KMS-11 (cell line): ENCODE measurements around the gene TICRR.

Source experiments
- H2AFZ ChIP-seq: fragments of 200-600 bp; sonication (generic); 2 replicates; pipeline ENCODE4 v1.6.1; 2016; ENCODE audit warnings: antibody characterized with exemption, mixed run types, low read depth
- H3K27ac ChIP-seq: fragments of 200-600 bp; sonication (generic); 2 replicates; pipeline ENCODE4 v1.6.1; 2016; ENCODE audit warnings: mild to moderate bottlenecking, mixed run types
- H3K27me3 ChIP-seq: fragments of 200-600 bp; sonication (generic); 2 replicates; pipeline ENCODE4 v1.6.1; 2017; ENCODE audit warnings: mild to moderate bottlenecking, low read depth, mixed run types, moderate library complexity; ENCODE audit not compliant: insufficient read depth
- H3K36me3 ChIP-seq: fragments of 200-600 bp; sonication (generic); 2 replicates; pipeline ENCODE4 v1.6.1; 2017; ENCODE audit warnings: mild to moderate bottlenecking, mixed run types; ENCODE audit not compliant: insufficient read depth
- H3K4me1 ChIP-seq: fragments of 200-600 bp; sonication (generic); 2 replicates; pipeline ENCODE4 v1.6.1; 2016; ENCODE audit warnings: mild to moderate bottlenecking, low read depth, mixed run types; ENCODE audit not compliant: poor library complexity, severe bottlenecking
- H3K4me2 ChIP-seq: fragments of 200-600 bp; sonication (generic); 2 replicates; pipeline ENCODE4 v1.7.0; 2016; ENCODE audit warnings: mild to moderate bottlenecking, mixed run types
- H3K4me3 ChIP-seq: fragments of 200-600 bp; sonication (generic); IDR thresholded peaks from 2 replicates; pipeline ENCODE4 v1.6.1; 2017; ENCODE audit warnings: low read depth, low read length, mixed read lengths; ENCODE audit not compliant: insufficient read depth
- H3K79me2 ChIP-seq: fragments of 200-600 bp; sonication (generic); 2 replicates; pipeline ENCODE4 v1.6.1; 2016; ENCODE audit warnings: low read depth, mixed run types; ENCODE audit not compliant: insufficient read depth
- H3K9ac ChIP-seq: fragments of 200-600 bp; sonication (generic); 2 replicates; pipeline ENCODE4 v1.6.1; 2016; ENCODE audit warnings: mild to moderate bottlenecking, mixed run types
- H4K20me1 ChIP-seq: fragments of 200-600 bp; sonication (generic); 2 replicates; pipeline ENCODE4 v1.6.1; 2016; ENCODE audit warnings: mild to moderate bottlenecking, mixed run types; ENCODE audit not compliant: insufficient read depth
- TF ChIP-seq, protein P1 (sequence below): fragments of 200-600 bp; sonication (generic); conservative IDR thresholded peaks from 2 replicates; pipeline ENCODE4 v1.6.1; 2017; ENCODE audit warnings: low read depth, mild to moderate bottlenecking, antibody characterized with exemption, low read length, moderate library complexity, mixed read lengths

Gene TICRR, protein sequence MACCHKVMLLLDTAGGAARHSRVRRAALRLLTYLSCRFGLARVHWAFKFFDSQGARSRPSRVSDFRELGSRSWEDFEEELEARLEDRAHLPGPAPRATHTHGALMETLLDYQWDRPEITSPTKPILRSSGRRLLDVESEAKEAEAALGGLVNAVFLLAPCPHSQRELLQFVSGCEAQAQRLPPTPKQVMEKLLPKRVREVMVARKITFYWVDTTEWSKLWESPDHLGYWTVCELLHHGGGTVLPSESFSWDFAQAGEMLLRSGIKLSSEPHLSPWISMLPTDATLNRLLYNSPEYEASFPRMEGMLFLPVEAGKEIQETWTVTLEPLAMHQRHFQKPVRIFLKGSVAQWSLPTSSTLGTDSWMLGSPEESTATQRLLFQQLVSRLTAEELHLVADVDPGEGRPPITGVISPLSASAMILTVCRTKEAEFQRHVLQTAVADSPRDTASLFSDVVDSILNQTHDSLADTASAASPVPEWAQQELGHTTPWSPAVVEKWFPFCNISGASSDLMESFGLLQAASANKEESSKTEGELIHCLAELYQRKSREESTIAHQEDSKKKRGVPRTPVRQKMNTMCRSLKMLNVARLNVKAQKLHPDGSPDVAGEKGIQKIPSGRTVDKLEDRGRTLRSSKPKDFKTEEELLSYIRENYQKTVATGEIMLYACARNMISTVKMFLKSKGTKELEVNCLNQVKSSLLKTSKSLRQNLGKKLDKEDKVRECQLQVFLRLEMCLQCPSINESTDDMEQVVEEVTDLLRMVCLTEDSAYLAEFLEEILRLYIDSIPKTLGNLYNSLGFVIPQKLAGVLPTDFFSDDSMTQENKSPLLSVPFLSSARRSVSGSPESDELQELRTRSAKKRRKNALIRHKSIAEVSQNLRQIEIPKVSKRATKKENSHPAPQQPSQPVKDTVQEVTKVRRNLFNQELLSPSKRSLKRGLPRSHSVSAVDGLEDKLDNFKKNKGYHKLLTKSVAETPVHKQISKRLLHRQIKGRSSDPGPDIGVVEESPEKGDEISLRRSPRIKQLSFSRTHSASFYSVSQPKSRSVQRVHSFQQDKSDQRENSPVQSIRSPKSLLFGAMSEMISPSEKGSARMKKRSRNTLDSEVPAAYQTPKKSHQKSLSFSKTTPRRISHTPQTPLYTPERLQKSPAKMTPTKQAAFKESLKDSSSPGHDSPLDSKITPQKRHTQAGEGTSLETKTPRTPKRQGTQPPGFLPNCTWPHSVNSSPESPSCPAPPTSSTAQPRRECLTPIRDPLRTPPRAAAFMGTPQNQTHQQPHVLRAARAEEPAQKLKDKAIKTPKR (N-terminal part only)

GRCh38 chr15:89575146-89575655, at the start of gene TICRR:
TSS of gene TICRR (plus strand) at chr15:89575469. CDS start at chr15:89575587, 118 bp downstream.
- TF ChIP-seq, protein P1, sequence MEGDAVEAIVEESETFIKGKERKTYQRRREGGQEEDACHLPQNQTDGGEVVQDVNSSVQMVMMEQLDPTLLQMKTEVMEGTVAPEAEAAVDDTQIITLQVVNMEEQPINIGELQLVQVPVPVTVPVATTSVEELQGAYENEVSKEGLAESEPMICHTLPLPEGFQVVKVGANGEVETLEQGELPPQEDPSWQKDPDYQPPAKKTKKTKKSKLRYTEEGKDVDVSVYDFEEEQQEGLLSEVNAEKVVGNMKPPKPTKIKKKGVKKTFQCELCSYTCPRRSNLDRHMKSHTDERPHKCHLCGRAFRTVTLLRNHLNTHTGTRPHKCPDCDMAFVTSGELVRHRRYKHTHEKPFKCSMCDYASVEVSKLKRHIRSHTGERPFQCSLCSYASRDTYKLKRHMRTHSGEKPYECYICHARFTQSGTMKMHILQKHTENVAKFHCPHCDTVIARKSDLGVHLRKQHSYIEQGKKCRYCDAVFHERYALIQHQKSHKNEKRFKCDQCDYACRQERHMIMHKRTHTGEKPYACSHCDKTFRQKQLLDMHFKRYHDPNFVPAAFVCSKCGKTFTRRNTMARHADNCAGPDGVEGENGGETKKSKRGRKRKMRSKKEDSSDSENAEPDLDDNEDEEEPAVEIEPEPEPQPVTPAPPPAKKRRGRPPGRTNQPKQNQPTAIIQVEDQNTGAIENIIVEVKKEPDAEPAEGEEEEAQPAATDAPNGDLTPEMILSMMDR, result no peak
- Histone ChIP-seq H3K4me3 (no peak within 1 kb of the TSS), H4K20me1 (no peaks in the 10 kb centered on the region), H3K27ac (peak within 1 kb of the TSS; percentile 46), H3K4me1 (peaks cover 30% of the 10 kb centered on the region), H3K4me2 (peak within 1 kb of the TSS; percentile 76), H3K79me2 (peaks cover 48% of the 10 kb centered on the region), H3K9ac (peak within 1 kb of the TSS; percentile 74), H3K36me3 (no peaks in the 10 kb centered on the region), H2AFZ (peak within 1 kb of the TSS; percentile 64), H3K27me3 (no peaks in the 10 kb centered on the region)

GRCh38 chr15:89526181-89526580, 49.1 kb upstream of the TICRR start:
- Histone ChIP-seq H2AFZ (no peak overlapping the region), H4K20me1 (no peaks in the 10 kb centered on the region), H3K4me3 (no peak overlapping the region), H3K27me3 (no peaks in the 10 kb centered on the region), H3K27ac (no peak overlapping the region), H3K36me3 (no peaks in the 10 kb centered on the region), H3K9ac (no peak overlapping the region), H3K4me2 (no peak overlapping the region), H3K79me2 (no peaks in the 10 kb centered on the region), H3K4me1 (no peaks in the 10 kb centered on the region)
- TF ChIP-seq, protein P1, result no peak

GRCh38 chr15:89526601-89527441, 48.4 kb upstream of the TICRR start:
- no peak overlapping the region for H2AFZ ChIP-seq
- H3K36me3 ChIP-seq, result no peaks in the 10 kb centered on the region
- no peak overlapping the region for H3K27ac ChIP-seq
- H3K4me1 ChIP-seq, result no peaks in the 10 kb centered on the region
- TF ChIP-seq, protein P1, result no peak
- H3K79me2 ChIP-seq, result no peaks in the 10 kb centered on the region
- no peak overlapping the region for H3K4me3 ChIP-seq
- H4K20me1 ChIP-seq, result no peaks in the 10 kb centered on the region
- no peak overlapping the region for H3K4me2 ChIP-seq
- H3K9ac ChIP-seq, result no peak overlapping the region
- no peaks in the 10 kb centered on the region for H3K27me3 ChIP-seq
